ENCODE data around the gene HIPK4. TPM values are rescaled to one million over a fixed set of nuclear protein-coding genes. Genes with fewer than 3 reads are reported as not detected.
A peak's percentile ranks its signal among the peaks of the same experiment; 100 is the strongest.

The HIPK4 gene
- total RNA-seq, 1 donor from 2014 or later = 0.21 TPM

DNA sequence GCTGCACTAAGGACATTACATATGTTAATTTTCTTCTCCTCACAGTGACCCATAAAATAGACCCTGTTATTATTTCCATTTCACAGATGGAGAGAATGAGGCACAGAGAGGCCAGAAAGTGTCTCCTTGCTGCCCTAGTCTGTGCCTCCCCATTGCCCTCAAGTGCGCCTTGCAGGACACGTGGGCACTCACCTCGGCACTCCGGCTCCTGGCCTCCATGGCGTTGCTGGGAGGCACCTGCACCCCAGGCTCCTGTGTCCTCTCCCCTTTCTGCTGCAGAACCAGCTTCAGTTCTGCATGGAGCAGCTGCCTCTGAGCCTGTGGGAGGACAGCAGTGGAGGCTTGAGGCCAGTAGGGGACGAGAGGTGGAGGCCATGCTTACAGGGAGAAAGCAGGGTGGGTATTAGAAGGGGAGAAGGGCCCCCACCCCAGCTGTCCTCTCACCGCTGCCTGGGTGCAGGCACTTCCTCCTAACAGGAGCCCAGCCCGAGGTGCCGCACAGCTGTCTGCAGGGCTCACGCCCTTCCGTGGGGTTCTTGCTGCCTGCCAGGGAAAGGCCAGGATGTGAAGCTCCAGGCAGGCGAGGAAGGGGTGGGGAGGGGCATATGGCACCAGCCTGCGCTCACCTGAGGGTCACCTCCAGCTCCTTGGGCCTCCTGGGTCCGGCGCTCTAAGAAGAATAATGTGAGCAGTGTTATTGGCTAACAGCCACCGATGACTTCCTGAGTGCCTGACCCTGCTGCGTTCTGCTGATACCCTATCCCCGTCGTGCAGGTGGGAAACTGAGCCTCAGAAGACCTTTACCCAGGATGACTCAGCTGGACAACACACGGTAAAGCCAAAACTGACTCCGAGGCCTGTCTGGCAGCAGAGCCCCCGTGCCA is 18.0 kb upstream of the HIPK4 start:
- TF ChIP-seq, protein P1, sequence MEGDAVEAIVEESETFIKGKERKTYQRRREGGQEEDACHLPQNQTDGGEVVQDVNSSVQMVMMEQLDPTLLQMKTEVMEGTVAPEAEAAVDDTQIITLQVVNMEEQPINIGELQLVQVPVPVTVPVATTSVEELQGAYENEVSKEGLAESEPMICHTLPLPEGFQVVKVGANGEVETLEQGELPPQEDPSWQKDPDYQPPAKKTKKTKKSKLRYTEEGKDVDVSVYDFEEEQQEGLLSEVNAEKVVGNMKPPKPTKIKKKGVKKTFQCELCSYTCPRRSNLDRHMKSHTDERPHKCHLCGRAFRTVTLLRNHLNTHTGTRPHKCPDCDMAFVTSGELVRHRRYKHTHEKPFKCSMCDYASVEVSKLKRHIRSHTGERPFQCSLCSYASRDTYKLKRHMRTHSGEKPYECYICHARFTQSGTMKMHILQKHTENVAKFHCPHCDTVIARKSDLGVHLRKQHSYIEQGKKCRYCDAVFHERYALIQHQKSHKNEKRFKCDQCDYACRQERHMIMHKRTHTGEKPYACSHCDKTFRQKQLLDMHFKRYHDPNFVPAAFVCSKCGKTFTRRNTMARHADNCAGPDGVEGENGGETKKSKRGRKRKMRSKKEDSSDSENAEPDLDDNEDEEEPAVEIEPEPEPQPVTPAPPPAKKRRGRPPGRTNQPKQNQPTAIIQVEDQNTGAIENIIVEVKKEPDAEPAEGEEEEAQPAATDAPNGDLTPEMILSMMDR (IDR thresholded peaks at IDR 0.05) = no peak
- H3K4me1 ChIP-seq = peaks cover 37% of the 10 kb centered on the region
- no peak for DNase-seq
- H3K36me3 ChIP-seq = no peaks in the 10 kb centered on the region
- H3K27ac ChIP-seq = no peak overlapping the region
- no peaks in the 10 kb centered on the region for H3K27me3 ChIP-seq (ENCODE audit: low read depth)
- intact Hi-C loops (cut with DNase I) = no loop called here
- H3K9me3 ChIP-seq = no peaks in the 10 kb centered on the region
- ATAC-seq = no peak
- H3K4me3 ChIP-seq = no peak overlapping the region

DNA sequence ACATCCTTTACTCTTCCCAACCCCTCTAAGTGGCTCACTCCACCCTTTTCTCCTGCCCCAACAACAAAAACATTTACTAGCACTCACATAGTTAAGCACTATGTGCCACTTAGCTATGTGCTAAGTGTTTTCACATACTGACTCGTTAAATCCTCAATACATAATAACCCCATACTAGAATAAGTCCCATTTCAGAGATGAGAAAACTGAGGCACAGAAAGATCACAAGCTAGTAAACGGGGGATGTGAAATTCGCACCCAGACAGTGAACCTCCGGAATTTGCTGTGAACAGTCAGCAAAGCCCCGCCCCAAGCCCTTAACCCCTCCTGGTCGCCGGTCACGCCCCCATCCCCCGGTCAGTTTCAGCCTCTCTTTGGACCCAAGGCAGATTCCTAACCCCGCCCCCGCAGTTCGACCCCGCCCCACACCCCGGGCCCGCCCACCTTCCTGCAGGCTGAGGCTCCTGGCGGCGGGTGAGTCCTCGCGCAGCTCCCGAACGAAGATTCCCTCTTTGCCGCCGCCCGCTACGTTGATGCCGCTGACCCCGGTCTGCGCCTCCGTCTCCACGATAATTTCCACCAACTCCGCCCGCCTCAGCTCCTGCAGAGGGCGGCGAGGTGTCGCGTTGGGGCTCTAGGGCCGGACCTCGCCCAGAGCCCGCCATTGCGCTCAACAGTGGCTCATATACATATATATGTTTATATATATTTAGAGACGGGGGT is 13.4 kb upstream of the HIPK4 start:
- intact Hi-C loops (cut with DNase I) = no loop called here
- TF ChIP-seq, protein P1 (IDR thresholded peaks at IDR 0.05) = no peak
- Histone ChIP-seq H3K4me1 (peaks cover 30% of the 10 kb centered on the region), H3K36me3 (peaks cover 12% of the 10 kb centered on the region), H3K27ac (peak overlapping the region; percentile 81), H3K9me3 (no peaks in the 10 kb centered on the region), H3K4me3 (peak overlapping the region; percentile 71), H3K27me3 (ENCODE audit: low read depth) (no peaks in the 10 kb centered on the region)
- DNase-seq (peak; percentile 95), ATAC-seq (peak; percentile 96)

DNA sequence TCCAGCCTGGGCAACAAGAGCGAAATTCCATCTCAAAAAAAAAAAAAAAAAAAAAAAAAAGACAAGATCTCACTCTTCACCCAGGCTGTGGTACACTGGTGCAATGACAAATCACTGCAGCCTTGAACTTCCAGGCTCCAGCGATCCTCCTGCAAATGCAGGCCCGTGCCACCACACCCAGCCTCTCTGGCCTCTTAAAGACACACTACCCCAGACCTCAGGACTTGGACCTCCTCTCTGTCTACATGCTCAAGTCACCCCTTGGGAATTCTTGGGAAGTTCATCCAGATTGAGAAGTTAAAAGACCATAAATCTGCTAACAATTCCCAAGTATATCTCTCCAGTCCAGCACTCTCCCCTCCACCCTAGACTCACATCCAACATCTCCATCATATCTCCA is 10.6 kb upstream of the HIPK4 start:
- Histone ChIP-seq H3K27ac (no peak overlapping the region), H3K4me3 (no peak overlapping the region), H3K27me3 (ENCODE audit: low read depth) (no peaks in the 10 kb centered on the region), H3K4me1 (peaks cover 25% of the 10 kb centered on the region), H3K9me3 (no peaks in the 10 kb centered on the region), H3K36me3 (peaks cover 36% of the 10 kb centered on the region)
- DNase-seq = no peak
- intact Hi-C loops (cut with DNase I) = no loop called here
- TF ChIP-seq, protein P1 (IDR thresholded peaks at IDR 0.05) = no peak
- ATAC-seq = no peak

DNA sequence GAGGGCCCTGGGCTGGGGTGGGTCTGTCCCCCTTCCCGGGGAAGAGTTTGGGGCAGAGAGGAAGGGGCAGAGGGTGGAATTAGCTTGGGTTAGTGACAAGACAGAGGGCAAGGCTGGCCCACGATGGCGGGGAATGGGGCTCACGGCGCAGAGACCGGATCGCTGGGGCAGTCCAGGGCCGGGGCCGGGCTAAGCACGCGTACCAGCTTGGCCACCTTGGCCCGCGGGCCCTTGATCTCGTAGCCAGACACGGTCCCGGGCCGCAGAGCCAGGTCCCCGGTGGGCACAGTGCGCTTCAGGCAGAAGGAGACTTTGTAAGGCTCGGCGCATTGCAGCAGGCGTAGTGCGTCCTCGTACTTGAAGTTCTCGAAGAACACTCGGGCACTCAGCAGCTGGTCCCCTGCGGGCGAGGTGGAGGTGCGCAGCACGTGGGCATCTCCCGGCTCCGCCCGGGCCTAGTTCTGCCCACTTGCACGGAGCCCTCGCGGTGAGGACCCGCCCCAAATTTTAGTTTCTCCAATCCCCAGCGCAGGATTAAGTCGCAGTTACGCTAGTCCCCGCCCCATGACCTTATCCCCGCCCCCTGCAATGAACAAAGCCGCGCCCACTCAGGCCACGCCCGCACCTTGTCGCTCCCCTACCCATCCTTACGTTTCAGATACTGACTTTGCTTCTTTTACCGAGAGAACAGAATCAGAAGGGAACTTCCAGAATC is 8.6 kb upstream of the HIPK4 start:
- H3K4me3 ChIP-seq = peak overlapping the region; percentile 27

DNA sequence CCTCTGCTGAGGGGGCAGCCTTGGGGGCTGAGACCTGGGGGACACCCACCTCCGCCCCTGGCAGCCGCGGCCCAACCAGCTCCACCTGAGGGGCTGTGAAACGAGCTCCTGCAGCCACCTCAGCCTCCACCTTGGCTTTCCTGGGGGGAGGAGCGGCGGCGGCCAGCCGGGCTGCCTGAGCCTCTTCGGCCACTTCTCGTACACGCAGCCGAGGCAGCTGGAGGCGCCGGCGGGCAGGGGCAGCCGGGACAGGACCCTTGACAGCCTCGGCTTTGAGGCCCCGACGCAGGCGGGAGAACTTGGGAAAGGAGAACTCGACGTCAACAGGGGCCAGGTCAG is 7.6 kb upstream of the HIPK4 start:
- ATAC-seq = no peak
- Histone ChIP-seq H3K27me3 (ENCODE audit: low read depth) (no peaks in the 10 kb centered on the region), H3K4me3 (no peak overlapping the region), H3K9me3 (no peaks in the 10 kb centered on the region), H3K27ac (no peak overlapping the region), H3K36me3 (peaks cover 36% of the 10 kb centered on the region), H3K4me1 (peaks cover 16% of the 10 kb centered on the region)
- intact Hi-C loops (cut with DNase I) = no loop called here
- TF ChIP-seq, protein P1 (IDR thresholded peaks at IDR 0.05) = no peak
- DNase-seq = no peak

More for the DNA sequence above, 8.6 kb upstream of the HIPK4 start:
- Histone ChIP-seq H3K36me3 (peaks cover 36% of the 10 kb centered on the region), H3K27ac (no peak overlapping the region), H3K27me3 (ENCODE audit: low read depth) (no peaks in the 10 kb centered on the region), H3K4me1 (peaks cover 16% of the 10 kb centered on the region), H3K9me3 (no peaks in the 10 kb centered on the region)
- intact Hi-C loops (cut with DNase I) = no loop called here
- TF ChIP-seq, protein P1 (IDR thresholded peaks at IDR 0.05) = no peak
- DNase-seq = peak; percentile 86
- ATAC-seq = peak; percentile 74 to 78
